ENCODE measurements around the gene NPAS1. TPM values are rescaled to one million over a fixed set of nuclear protein-coding genes. Genes with fewer than 3 reads are reported as not detected.

Gene NPAS1
- total and polyA plus RNA-seq, 2 of the 13 experiments (the other 11 are each of a cell fraction or from before 2014, with no cell fraction given), result 0.35 to 2.9 TPM

GRCh38 chr19:46984077-46985010 is 35.3 kb upstream of the NPAS1 start (continued):
- TF ChIP-seq ZNF142 (CRISPR knock-in tag; IDR thresholded peaks at IDR 0.05) (no peak), ZNF556 (CRISPR knock-in tag; IDR thresholded peaks at IDR 0.05; ENCODE audit: borderline replicate concordance) (peak; percentile 94; the same call in 1 of the 2 replicates), ZMYM3 (CRISPR knock-in tag; IDR thresholded peaks at IDR 0.05) (peak; percentile 76; the same call in 1 of the 2 replicates), MBD4 (IDR thresholded peaks at IDR 0.05; ENCODE audit: borderline replicate concordance, low read length) (no peak), ZNF292 (CRISPR knock-in tag; IDR thresholded peaks at IDR 0.05; ENCODE audit: borderline replicate concordance, low read depth) (peak; percentile 50; the same call in 1 of the 2 replicates), RFX5 (IDR thresholded peaks at IDR 0.05; ENCODE audit: low read depth, low read length) (no peak), ZSCAN30 (CRISPR knock-in tag; IDR thresholded peaks at IDR 0.05) (no peak), ZNF530 (CRISPR knock-in tag; IDR thresholded peaks at IDR 0.05; ENCODE audit: low read depth) (no peak), JUN (CRISPR knock-in tag; IDR thresholded peaks at IDR 0.05) (peak; percentile 59; the same call in 1 of the 2 replicates), GABPA (IDR thresholded peaks at IDR 0.05; ENCODE audit: low read depth, low read length) (no peak), GABPA (CRISPR knock-in tag; IDR thresholded peaks at IDR 0.05; ENCODE audit: low read depth) (peak; percentile 80), ZFAT (CRISPR knock-in tag; conservative IDR thresholded peaks at IDR 0.05) (no peak), HNRNPL (IDR thresholded peaks at IDR 0.05; ENCODE audit: low read depth, low read length) (no peak), DMAP1 (CRISPR knock-in tag; IDR thresholded peaks at IDR 0.05) (peak; percentile 80; the same call in 1 of the 2 replicates), ZNF280D (CRISPR knock-in tag; IDR thresholded peaks at IDR 0.05) (0 out of 2 replicates have a peak, but pooled peaks have one; percentile 55), KAT2B (IDR thresholded peaks at IDR 0.05; ENCODE audit: borderline replicate concordance, low read depth, low read length) (no peak), MYC (CRISPR knock-in tag; IDR thresholded peaks at IDR 0.05; ENCODE audit: borderline replicate concordance) (peak; percentile 87), ZNF382 (CRISPR knock-in tag; IDR thresholded peaks at IDR 0.05; ENCODE audit: borderline replicate concordance) (no peak)
